Hematopoietic multipotent progenitor cell treated with erythropoietin and hydrocortisone succinate and interleukin-3 and kit ligand, for 4 days (in vitro differentiated cells): ENCODE data around the gene APOBEC3B.
"Not testable (repeated sequence)": the region's sequence is repeated elsewhere in the genome, so short reads cannot be mapped to it uniquely, and the experiment has no call there.

Experiments
- DNase-seq: peaks from one replicate; pipeline ENCODE4 v3.0.0-alpha.2; 2015

Gene APOBEC3B

GRCh38 chr22:38981992-38982927, at the start of gene APOBEC3B:
TSS of gene APOBEC3B (plus strand) at chr22:38982347. CDS start at chr22:38982454, 107 bp downstream.
- DNase-seq = peak; percentile 98

- peak; percentile 42 for DNase-seq
Observed at GRCh38 chr22:38935023-38935422, 47.1 kb upstream of the APOBEC3B start.

DNA sequence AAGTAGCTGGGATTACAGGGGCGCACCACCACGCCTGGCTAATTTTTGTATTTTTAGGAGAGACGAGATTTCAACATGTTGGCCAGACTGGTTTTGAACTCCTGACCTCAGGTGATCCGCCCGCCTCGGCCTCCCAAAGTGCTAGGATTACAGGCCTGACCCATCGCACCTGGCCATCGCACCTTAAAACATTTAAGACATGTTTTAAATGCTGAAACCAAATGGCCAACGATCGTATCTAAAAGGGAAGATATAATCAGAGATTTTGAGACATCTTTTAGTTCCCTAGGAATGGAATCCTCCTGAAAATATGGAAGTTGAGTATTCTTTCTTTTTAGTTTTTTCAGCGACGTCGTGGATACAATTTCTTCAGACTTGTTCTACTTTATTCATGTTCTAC, 46.5 kb upstream of the APOBEC3B start:
- no peak for DNase-seq

DNA sequence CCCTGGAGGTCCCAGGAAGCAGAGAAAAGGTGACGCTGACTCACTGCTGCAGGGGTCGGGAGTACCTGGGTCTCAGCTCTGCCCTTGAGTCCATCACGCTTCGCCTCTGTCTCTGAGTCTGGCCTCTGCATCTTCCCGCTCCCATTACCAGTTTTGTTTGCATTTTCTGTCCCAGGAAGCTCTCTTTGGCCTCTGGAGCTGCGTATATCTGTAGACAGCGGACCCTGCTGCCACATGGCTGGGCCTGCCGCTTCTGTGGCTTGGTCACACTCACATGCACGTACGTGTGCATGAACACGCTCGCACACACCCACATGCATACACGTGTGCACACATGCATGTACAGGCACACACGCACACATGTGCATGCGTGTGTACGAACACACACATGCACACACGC, 45.6 kb upstream of the APOBEC3B start:
- no peak for DNase-seq

GRCh38 chr22:38937036-38937435, 45.1 kb upstream of the APOBEC3B start:
- DNase-seq = no peak

DNA sequence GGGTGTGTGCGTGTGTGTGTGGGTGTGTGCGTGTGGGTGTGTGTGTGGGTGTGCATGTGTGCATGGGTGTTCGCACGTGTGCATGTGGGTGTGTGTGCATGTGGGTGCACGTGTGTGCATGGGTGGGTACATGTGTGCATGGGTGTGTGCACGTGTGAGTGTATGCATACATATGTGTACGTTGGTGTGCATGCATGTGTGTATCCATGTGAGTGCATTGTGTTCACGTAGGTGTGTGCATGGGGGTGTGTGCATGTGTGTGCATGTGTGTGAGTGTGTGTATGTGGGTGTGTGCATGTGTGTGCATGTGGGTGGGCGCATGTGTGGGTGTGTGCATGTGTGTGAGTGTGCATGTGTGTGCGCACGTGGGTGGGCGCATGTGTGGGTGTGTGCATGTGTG, 44.6 kb upstream of the APOBEC3B start:
- no peak for DNase-seq

- DNase-seq = no peak
Observed at GRCh38 chr22:38938221-38938620, 43.9 kb upstream of the APOBEC3B start.

DNA sequence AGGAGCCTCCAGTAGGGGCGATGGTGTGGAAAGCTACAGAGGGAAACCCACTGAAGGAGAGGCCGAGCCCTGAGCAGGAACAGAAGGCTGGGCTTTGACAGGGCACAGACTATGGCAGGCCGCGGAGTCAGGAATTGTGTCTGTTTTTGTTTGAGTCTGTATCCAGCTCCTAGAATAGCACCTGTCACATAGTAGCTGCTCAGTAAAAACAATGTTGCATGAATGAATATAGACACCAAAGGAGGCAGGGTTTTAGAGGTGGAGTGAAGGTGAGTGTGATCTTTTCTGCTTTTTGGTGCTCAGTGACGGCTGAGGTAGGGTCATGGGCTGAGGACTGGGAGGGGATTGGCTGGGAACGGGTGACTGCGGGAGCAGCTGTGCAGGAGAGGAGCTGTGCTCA, 43.2 kb upstream of the APOBEC3B start:
- DNase-seq = no peak

DNA sequence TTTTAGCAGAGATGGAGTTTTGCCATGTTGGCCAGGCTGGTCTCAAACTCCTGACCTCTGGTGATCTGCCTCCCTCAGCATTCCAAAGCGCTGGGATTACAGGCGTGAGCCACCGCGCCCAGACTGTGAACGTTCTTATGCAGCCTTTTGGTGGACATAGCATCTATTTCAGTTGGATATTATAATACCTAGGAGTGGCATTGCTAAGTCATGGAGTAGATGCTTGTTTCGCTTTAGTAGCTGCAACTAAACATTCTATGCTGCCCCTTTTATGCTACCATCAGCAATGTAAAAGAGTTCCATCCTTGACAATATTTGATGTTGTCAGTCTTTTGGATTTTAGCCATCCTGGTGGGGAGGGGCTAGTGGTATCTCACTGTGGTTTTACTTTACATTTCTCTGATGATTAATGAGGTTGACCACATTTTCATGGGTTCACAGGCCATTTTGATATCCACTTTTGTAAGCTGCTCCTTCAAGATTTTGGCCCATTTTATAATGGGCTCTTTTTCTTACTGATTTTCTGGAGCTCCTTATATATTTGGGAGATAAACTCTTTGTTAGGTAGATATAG, 41.2 kb upstream of the APOBEC3B start:
- DNase-seq = peak; percentile 80

GRCh38 chr22:38941488-38941987, 40.6 kb upstream of the APOBEC3B start:
- DNase-seq = peak; percentile 53

GRCh38 chr22:38942702-38943101, 39.4 kb upstream of the APOBEC3B start:
- DNase-seq = no peak

DNA sequence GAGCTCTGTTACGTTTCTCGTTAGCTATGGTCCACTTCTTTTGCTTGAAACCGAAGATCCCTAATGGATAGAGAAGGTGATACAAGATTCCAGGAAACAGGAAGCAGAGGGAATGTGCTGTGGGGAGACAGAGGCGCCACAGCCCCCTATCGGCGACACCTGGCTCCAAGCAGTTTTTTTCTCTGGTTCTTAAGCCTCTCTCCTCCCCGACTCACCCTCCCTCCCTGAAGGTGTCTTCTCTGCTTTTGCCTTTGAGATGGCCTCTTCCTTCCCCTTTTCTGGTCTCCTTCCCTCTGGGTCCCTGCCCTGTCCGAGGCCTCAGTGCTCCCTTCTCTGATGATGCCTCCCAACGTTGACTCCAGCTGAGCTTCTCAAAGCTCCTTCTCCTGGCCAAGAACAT, 38.9 kb upstream of the APOBEC3B start:
- peak; percentile 44 for DNase-seq

- no peak for DNase-seq
Observed at GRCh38 chr22:38943882-38944281, 38.3 kb upstream of the APOBEC3B start.

DNA sequence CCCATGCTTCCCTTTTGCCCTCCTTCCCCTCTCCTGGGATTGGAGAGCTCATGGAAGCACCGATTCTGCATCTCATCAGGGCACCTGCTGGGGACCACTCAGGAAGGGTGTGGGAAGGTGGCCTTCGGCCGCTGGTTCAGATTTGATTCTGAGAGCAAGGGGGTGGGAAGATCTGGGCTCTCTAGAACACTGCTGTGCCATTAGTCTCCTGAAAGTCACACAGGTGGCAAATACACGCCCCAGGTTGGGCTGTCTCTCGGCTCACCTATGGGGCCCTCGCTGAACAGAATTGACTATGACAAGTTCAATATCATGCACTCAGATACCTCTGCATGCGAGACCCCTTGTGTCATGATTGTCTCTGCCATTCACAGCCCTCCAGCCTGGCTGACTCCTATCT, 37.5 kb upstream of the APOBEC3B start:
- DNase-seq = no peak

- not testable (repeated sequence) for DNase-seq
Observed at GRCh38 chr22:38945706-38946338, 36.3 kb upstream of the APOBEC3B start.

- no peak for DNase-seq
Observed at GRCh38 chr22:38946771-38947170, 35.4 kb upstream of the APOBEC3B start.

GRCh38 chr22:38947321-38948140, 34.6 kb upstream of the APOBEC3B start:
- no peak for DNase-seq

GRCh38 chr22:38948181-38948940, 33.8 kb upstream of the APOBEC3B start:
- DNase-seq = no peak

DNA sequence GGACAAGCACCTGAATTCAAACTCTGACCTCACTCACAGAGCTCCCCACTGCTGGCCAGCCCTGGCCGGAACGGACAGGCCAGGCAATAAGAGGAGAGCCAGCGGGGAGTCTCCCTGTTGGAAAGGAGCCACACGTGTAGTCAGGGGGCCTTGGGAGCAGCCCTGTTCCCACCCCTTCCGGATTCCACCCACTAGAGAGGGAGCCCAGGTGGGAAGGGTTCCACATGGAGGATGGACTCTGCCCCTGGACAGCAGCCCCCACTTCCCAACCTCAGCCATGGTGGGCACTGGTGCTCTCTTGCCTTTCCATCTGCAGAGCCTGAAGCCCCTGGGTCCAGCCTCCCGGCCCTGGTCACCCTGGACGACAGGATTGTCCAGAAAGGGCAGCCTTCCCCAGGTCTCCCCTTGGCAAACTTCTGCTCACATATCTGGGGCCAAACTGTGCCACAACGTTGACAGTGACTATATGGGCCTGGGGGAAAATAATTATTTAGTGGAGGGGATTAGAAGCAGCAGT, 32.2 kb upstream of the APOBEC3B start:
- no peak for DNase-seq

- DNase-seq = peak; percentile 90
Observed at GRCh38 chr22:38950527-38951295, 31.4 kb upstream of the APOBEC3B start.

- peak; percentile 50 for DNase-seq
Observed at GRCh38 chr22:38951734-38952133, 30.4 kb upstream of the APOBEC3B start.
